Heart right ventricle (tissue), 16 donors: ENCODE results near the gene UBA3. TPM values are rescaled to one million over a fixed set of nuclear protein-coding genes. Genes with fewer than 3 reads are reported as not detected.
A peak's percentile ranks its signal among the peaks of the same experiment; 100 is the strongest.

Source experiments
- ATAC-seq, 8 donors: fragments of 200-7000 bp; cut with Tn5 transposase; one replicate each; pipeline ENCODE4 v1.9.1; 2020; ENCODE audit warnings: mild to moderate bottlenecking in 8 of 8, moderate library complexity in 8 of 8, moderate number of reproducible peaks in 1 of 8
- DNase-seq, 2 donors: peaks; one replicate each; pipeline ENCODE4 v3.0.0-alpha.2; 2020
- H3K27ac ChIP-seq, 10 donors: fragments of 200-600 bp; sonication (generic) in 2 of 10; one replicate each; pipeline versions ENCODE4 v1.5.0 to v1.8.0; 2020 to 2022; ENCODE audit warnings: mild to moderate bottlenecking in 3 of 10
- H3K27me3 ChIP-seq, 7 donors: fragments of 200-600 bp; one replicate each; pipeline ENCODE4 v1.8.0; 2021 to 2022; ENCODE audit warnings: mild to moderate bottlenecking in 2 of 7
- H3K36me3 ChIP-seq, 9 donors: fragments of 200-600 bp; sonication (generic) in 1 of 9; one replicate each; pipeline versions ENCODE4 v1.5.0 to v1.8.0; 2020 to 2022; ENCODE audit warnings: mild to moderate bottlenecking in 2 of 9
- H3K4me1 ChIP-seq, 9 donors: fragments of 200-600 bp; sonication (generic) in 1 of 9; one replicate each; pipeline versions ENCODE4 v1.5.0 to v1.8.0; 2020 to 2022; ENCODE audit warnings: mild to moderate bottlenecking in 4 of 9
- H3K4me3 ChIP-seq, 10 donors: fragments of 200-600 bp; sonication (generic) in 2 of 10; one replicate each; pipeline versions ENCODE4 v1.5.0 to v1.8.0; 2020 to 2022; ENCODE audit warnings: mild to moderate bottlenecking in 7 of 10, moderate library complexity in 2 of 10
- H3K9me3 ChIP-seq, 11 donors: fragments of 200-600 bp in 10 of 11; sonication (generic) in 2 of 11; one replicate each; pipeline versions ENCODE4 v1.5.0 to v1.8.0; 2013 to 2022; ENCODE audit warnings: mild to moderate bottlenecking in 2 of 11, control low read depth in 1 of 11, moderate library complexity in 1 of 11
- CTCF ChIP-seq, 9 donors: fragments of 200-600 bp; sonication (generic) in 2 of 9; IDR thresholded peaks; one replicate each; pipeline versions ENCODE4 v1.5.0 to v1.8.0; 2021 to 2022; ENCODE audit warnings: antibody characterized with exemption in 9 of 9, mild to moderate bottlenecking in 5 of 9, moderate library complexity in 1 of 9
- WGBS, 2 donors: extraction: QIAGEN DNeasy Blood & Tissue Kit; methylation state at CpG; one replicate each; pipeline ENCODE4 v1.1.7; 2013; ENCODE audit warnings: inconsistent platforms in 1 of 2; 5-methylcytosine and 5-hydroxymethylcytosine counted together
- intact Hi-C, 10 donors: fragments of 100-400 bp; cut with DNase I; formaldehyde crosslinking; loops; one replicate each; pipeline versions ENCODE4 v1.11.1 to v1.14.2; 2022
- polyA plus RNA-seq, 2 donors: library from polyadenylated mRNA; stranded (reverse); fragments of 200-250 nt; gene quantifications; one replicate each; pipeline ENCODE4 v1.2.3, GENCODE V29; 2013
- total RNA-seq, 10 donors: library from RNA; stranded (reverse); fragmentation: NEBNext Ultra II Directional in 3 of 10; extraction: Animal tissue kit (Norgen Biotek cat#: 25700) in 3 of 10; gene quantifications; one replicate each; pipeline versions ENCODE4 v1.2.1 to v1.2.4, GENCODE V29; 2021 to 2023
- donor health status: Arrhythmogenic right ventricular cardiomyopathy.
- donor health status: ischemic (EF 13 %, LVEDD 7.1; RV severe dilation, severe dysfunction).
- donor health status: healthy with polysubstance abuse.
- donor health status: DM: no; HTN: yes; CAD: no.
- donor health status: DM: no; HTN: no; CAD: no.
- donor health status: ischemic (EF 25% LVEDD 6.9; RV normal size, moderate dysfunction).
- donor health status: ischemic (EF 25% LVEDD 5.7; RV mildly dilated, moderate dysfunction).
- donor health status: healthy.
- donor health status: DM: yes; HTN: yes; CAD: no.
- donor health status: Ischemic cardiomyopathy.
- donor health status: ischemic (EF 35%, LVEDD 5.7; RV mildly dilated, moderate dysfunction).
- donor health status: nonischemic (EF 11% LVEDD 7.7; RV severe dilation, severe dysfunction).
- donor health status: DM: yes; HTN: yes; CAD: no.
- donor health status: PGD.
- donor health status: ischemic (EF 29% LVEDD 5.4; RV normal size, mild dysfunction).
- donor health status: nonischemic (EF 23%, LVEDD 6.1; RV moderate dilation, normal function).

UBA3 gene
- total and polyA plus RNA-seq, 12 donors: 36.7 to 119 (median 86.5) TPM

DNA sequence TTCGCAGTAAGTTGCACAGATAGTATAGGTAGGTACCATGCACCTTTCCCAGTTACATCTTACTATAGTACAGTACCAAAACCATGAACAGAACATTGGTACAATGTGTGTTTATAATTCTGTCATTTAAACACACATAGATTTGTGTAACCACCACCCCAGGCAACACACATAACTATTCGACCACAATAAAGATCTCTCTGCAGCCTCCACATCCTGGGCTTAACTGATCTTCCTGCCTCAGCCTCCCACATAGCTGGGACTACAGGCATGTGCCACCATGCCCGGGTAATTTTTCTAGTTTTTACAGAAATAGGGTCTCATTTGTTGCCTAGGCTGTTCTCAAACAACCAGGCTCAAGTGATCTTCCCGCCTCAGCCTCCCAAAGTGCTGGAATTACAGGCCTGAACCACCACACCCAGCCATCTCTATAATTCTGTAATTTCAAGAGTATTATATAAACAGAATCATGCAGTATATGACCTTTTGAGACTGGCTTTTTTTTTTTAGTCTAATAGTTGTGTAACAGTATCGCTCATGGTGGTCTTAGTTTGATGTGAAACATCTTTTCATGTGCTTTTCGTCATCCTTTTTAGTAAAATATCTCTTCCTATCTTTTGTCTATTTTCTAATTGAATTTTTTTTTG, 14.7 kb downstream of the UBA3 start:
- Histone ChIP-seq H3K27ac (no peak overlapping the region), H3K4me3 (no peak overlapping the region), H3K4me1 (no peaks in the 10 kb centered on the region), H3K27me3 (no peaks in the 10 kb centered on the region), H3K9me3 (no peaks in the 10 kb centered on the region), H3K36me3 (peaks cover 0 to 100% (median 31%) of the 10 kb centered on the region in 9 donors)
- WGBS, 2 donors: 88 to 95% methylated on average over 6 of the region's 6 CpGs
- no peak for ATAC-seq
- no peak for TF ChIP-seq CTCF (IDR thresholded peaks at IDR 0.05)
- intact Hi-C loops: no loop called here
- no peak for DNase-seq

DNA sequence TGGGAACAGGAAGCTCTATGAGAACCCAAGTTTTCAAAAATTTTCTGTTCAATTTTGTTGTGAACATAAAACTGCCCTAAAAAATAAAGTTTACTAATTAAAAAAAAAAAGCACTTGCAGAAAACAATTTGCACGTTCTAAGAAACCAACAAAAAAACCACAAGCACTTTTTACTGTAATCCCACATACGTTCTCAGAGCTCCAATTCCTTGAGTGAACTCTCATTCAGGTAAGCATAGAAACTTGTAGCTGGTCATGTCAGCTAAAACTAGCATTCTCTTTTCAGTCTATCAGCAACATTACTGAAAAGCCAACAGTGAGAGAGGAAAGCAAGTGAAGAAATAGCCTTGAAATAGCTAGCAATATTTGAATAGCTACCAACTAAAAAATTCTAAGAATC, 16.5 kb downstream of the UBA3 start:
- TF ChIP-seq CTCF (IDR thresholded peaks at IDR 0.05): no peak
- peaks cover 0 to 100% (median 46%) of the 10 kb centered on the region in 9 donors for H3K36me3 ChIP-seq
- no peak for ATAC-seq

DNA sequence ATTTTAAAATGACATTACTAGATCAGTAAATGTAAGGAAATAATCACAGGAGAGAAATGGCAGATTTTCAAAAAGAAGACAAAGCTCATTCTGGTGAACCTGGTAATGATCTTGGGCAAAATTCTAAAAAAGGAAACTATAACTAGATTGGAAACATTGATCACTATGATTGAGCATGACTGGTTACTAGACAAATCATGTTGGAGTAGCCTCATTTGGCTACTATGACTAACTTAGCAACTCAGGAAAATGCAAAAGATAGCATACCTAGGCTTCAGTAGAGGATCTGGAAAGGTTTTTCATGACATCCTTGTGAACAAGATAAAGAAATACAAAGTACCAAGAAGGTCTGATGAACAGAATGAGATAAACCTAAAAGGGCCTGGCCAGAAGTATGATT, 20.5 kb downstream of the UBA3 start:
- peaks cover 0 to 100% (median 62%) of the 10 kb centered on the region in 9 donors for H3K36me3 ChIP-seq

More for the DNA sequence above, 16.5 kb downstream of the UBA3 start:
- Histone ChIP-seq H3K27me3 (no peaks in the 10 kb centered on the region), H3K9me3 (no peaks in the 10 kb centered on the region), H3K27ac (no peak overlapping the region), H3K4me1 (peaks cover 0 to 8% (median 0%) of the 10 kb centered on the region in 9 donors), H3K4me3 (no peak overlapping the region)
- 88 to 89% methylated on average over 2 of the region's 2 CpGs for WGBS, 2 donors
- intact Hi-C loops: no loop called here
- DNase-seq: no peak

DNA sequence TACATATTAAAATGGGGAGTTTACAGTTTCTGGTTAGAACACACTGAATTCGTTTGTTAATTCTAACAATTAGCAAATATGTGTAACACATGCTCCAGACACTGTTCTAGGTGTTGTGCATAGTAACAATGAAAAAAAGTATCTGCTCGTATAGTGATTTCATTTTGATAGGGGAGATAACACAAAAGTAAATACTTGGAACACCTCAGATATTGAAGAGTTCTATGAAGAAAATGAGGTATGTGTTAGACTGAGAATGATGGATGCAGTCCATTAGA, 21.3 kb downstream of the UBA3 start:
- Histone ChIP-seq H3K36me3 (peaks cover 0 to 100% (median 63%) of the 10 kb centered on the region in 9 donors), H3K9me3 (no peaks in the 10 kb centered on the region), H3K4me3 (no peak overlapping the region), H3K27ac (peak overlapping the region in 1 of 10 donors; percentile 39), H3K27me3 (no peaks in the 10 kb centered on the region), H3K4me1 (peaks cover 0 to 15% (median 0%) of the 10 kb centered on the region in 9 donors)
- no peak for DNase-seq
- WGBS, 2 donors: 93 to 94% methylated on average over 2 of the region's 2 CpGs
- ATAC-seq: no peak
- intact Hi-C loops: no loop called here
- TF ChIP-seq CTCF (IDR thresholded peaks at IDR 0.05): no peak

More for the DNA sequence above, 20.5 kb downstream of the UBA3 start:
- DNase-seq: no peak
- no peaks in the 10 kb centered on the region for H3K27me3 ChIP-seq
- H3K27ac ChIP-seq: peak overlapping the region in 1 of 10 donors; percentile 39
- no peak for TF ChIP-seq CTCF (IDR thresholded peaks at IDR 0.05)
- peaks cover 0 to 15% (median 0%) of the 10 kb centered on the region in 9 donors for H3K4me1 ChIP-seq
- intact Hi-C loops: no loop called here
- no peaks in the 10 kb centered on the region for H3K9me3 ChIP-seq
- ATAC-seq: no peak
- no peak overlapping the region for H3K4me3 ChIP-seq
